GM12891 (cell line): ENCODE data around the gene ABHD2.

Source experiments
- POLR2A ChIP-seq: IDR thresholded peaks from 2 replicates; pipeline ENCODE4 v1.6.1; 2011; ENCODE audit warnings: low read depth, low read length, control low read depth
- POLR2AphosphoS5 ChIP-seq: IDR thresholded peaks from 2 replicates; pipeline ENCODE4 v1.6.1; 2011; ENCODE audit warnings: low read depth, low read length, control low read depth

DNA sequence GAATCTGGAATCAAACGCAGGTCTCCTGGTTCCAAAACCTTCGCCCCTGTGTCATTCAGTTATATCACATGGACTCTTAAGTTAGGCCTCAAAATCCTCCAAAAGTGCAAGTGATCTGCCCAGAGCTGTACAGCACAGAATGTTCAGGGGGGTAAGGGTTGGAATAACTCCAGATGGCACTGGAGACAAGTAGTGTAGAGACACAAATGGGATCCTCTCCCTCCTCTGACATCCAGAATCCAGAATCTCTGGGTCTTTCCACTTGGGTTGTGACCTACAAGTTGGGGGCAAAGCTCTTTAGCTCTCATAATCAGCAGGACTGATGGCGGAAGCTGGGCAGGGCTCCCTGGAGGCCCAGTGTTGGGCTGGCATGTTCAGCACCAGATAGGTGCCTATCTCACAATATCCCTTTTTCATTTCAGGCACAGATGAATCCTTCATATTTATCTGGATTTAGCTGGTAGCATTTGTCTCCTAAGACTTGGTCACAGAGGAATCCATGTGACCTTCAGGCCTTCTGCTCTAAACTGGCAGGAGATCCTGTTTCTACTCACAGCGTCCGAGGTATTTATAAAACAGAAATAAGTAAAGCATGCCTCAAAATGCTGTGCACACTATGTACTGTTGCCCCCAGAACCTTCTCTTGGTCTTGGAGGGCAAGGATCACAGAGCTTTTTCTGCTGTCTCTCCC is 15.4 kb downstream of the ABHD2 start:
- TF ChIP-seq POLR2AphosphoS5, result no peak
- TF ChIP-seq POLR2A, result no peak
